HCT116 (cell line): Measurements from ENCODE around the gene TMEM247. TPM values are rescaled to one million over a fixed set of nuclear protein-coding genes. Genes with fewer than 3 reads are reported as not detected.

Experiments used
- ATAC-seq: fragments of 200-7000 bp; cut with Tn5 transposase; 2 replicates; pipeline ENCODE4 v1.9.1; 2020; ENCODE audit warnings: mild to moderate bottlenecking, moderate library complexity
- BruUV-seq: library from RNA; stranded (reverse); fragments of 400-500 nt; replicated peaks from 2 replicates; lab custom pipeline; 2021; lab: Mats Ljungman, UMichigan
- CTCF ChIA-PET: fragments of 300-600 bp; sonication (Branson Sonifier 250); formaldehyde crosslinking; loops from one replicate; lab custom pipeline; 2021; ENCODE audit warnings: antibody characterized with exemption; lab: Charles Lee
- POLR2A ChIA-PET: fragments of 300-600, 350-600 bp; sonication (Branson Sonifier 250); formaldehyde crosslinking; loops from one replicate; lab custom pipeline; 2021; ENCODE audit warnings: antibody characterized with exemption; lab: Charles Lee
- RAD21 ChIA-PET, 2 experiments: fragments of 300-600 bp; sonication (Branson Sonifier 250); formaldehyde crosslinking; loops; one replicate each; lab custom pipeline; 2023; ENCODE audit warnings: low total read pairs in 2 of 2; ENCODE audit not compliant: uncharacterized antibody in 2 of 2, unreplicated experiment in 2 of 2, low non-redundant PET in 1 of 2; lab: Charles Lee
- DNase-seq: peaks from one replicate; pipeline ENCODE4 v3.0.0-alpha.2; 2010; ENCODE audit warnings: low read depth, low spot score
- H2AFZ ChIP-seq: fragments of 200-600 bp; shearing (Covaris generic), sonication (generic); 2 replicates; pipeline ENCODE4 v1.6.1; 2017; ENCODE audit warnings: low read depth, mixed run types, mixed read lengths, antibody characterized with exemption, low read length; ENCODE audit not compliant: poor library complexity, severe bottlenecking
- H3K27ac ChIP-seq: 2 replicates; pipeline ENCODE4 v1.5.1; 2012; ENCODE audit warnings: low read depth, low read length
- H3K27me3 ChIP-seq: fragments of 200-600 bp; sonication (generic); 2 replicates; pipeline ENCODE4 v1.6.1; 2016; ENCODE audit warnings: mixed run types, low read length, mixed read lengths; ENCODE audit not compliant: insufficient read depth
- H3K36me3 ChIP-seq, 2 experiments: fragments of 200-500 bp in 1 of 2; fragments of 200-600 bp in 1 of 2; sonication (Bioruptor generic) in 1 of 2; sonication (generic) in 1 of 2; 2 replicates each; pipeline versions ENCODE4 v1.5.1 to v1.6.1; 2014 to 2016; ENCODE audit warnings: low read length in 2 of 2, inconsistent platforms in 1 of 2, mixed read lengths in 1 of 2, mixed run types in 1 of 2; ENCODE audit not compliant: insufficient read depth in 2 of 2, control insufficient read depth in 1 of 2
- H3K4me1 ChIP-seq, 2 experiments: fragments of 200-600 bp in 1 of 2; sonication (generic) in 1 of 2; 2 replicates each; pipeline versions ENCODE4 v1.5.1 to v1.6.1; 2012 to 2017; ENCODE audit warnings: low read length in 2 of 2, inconsistent platforms in 1 of 2, mild to moderate bottlenecking in 1 of 2, mixed read lengths in 1 of 2, mixed run types in 1 of 2, moderate library complexity in 1 of 2; ENCODE audit not compliant: insufficient read depth in 2 of 2, control insufficient read depth in 1 of 2
- H3K4me2 ChIP-seq: fragments of 200-600 bp; sonication (generic); 2 replicates; pipeline ENCODE4 v1.6.1; 2017; ENCODE audit warnings: mixed run types, low read length, mixed read lengths
- H3K4me3 ChIP-seq, 2 experiments: fragments of 200-600 bp in 1 of 2; sonication (generic) in 1 of 2; replicated peaks in 1 of 2; 2 replicates each; pipeline ENCODE4 v1.5.1; 2011 to 2016; ENCODE audit warnings: low read length in 2 of 2, control low read depth in 1 of 2, low read depth in 1 of 2, mild to moderate bottlenecking in 1 of 2, mixed read lengths in 1 of 2, mixed run types in 1 of 2
- H3K79me2 ChIP-seq: fragments of 200-600 bp; sonication (generic); 2 replicates; pipeline ENCODE4 v1.6.1; 2017; ENCODE audit warnings: mild to moderate bottlenecking, mixed run types, low read length, moderate library complexity, mixed read lengths; ENCODE audit not compliant: insufficient read depth
- H3K9ac ChIP-seq: fragments of 200-600 bp; sonication (generic); 2 replicates; pipeline ENCODE4 v1.6.1; 2016; ENCODE audit warnings: low read length, mixed read lengths
- H3K9me2 ChIP-seq: fragments of 200-600 bp; sonication (generic), shearing (Covaris generic); 2 replicates; pipeline ENCODE4 v1.6.1; 2017; ENCODE audit warnings: mixed run types, mild to moderate bottlenecking, moderate library complexity; ENCODE audit not compliant: insufficient read depth
- H3K9me3 ChIP-seq, 2 experiments: fragments of 200-500 bp in 1 of 2; fragments of 200-600 bp in 1 of 2; sonication (Bioruptor generic) in 1 of 2; sonication (generic) in 1 of 2; 2 replicates each; pipeline ENCODE4 v1.6.1; 2014 to 2017; ENCODE audit warnings: low read length in 2 of 2, mixed read lengths in 2 of 2, inconsistent platforms in 1 of 2, low read depth in 1 of 2, mild to moderate bottlenecking in 1 of 2, mixed run types in 1 of 2, moderate library complexity in 1 of 2; ENCODE audit not compliant: control insufficient read depth in 1 of 2, insufficient read depth in 1 of 2
- H4K20me1 ChIP-seq: fragments of 200-600 bp; sonication (generic), shearing (Covaris generic); 2 replicates; pipeline ENCODE4 v1.6.1; 2017; ENCODE audit warnings: mixed run types, mild to moderate bottlenecking, moderate library complexity; ENCODE audit not compliant: insufficient read depth
- CBX3 ChIP-seq: IDR thresholded peaks from 2 replicates; pipeline ENCODE4 v1.6.1; 2012; ENCODE audit warnings: low read depth
- CTCF ChIP-seq, 3 experiments: fragments of 200-600 bp in 1 of 3; sonication (generic) in 1 of 3; IDR thresholded peaks in 2 of 3; conservative IDR thresholded peaks in 1 of 3; 2 replicates each; pipeline ENCODE4 v1.5.1; 2012 to 2017; ENCODE audit warnings: low read depth in 2 of 3, low read length in 2 of 3, antibody characterized with exemption in 1 of 3, borderline replicate concordance in 1 of 3, control low read depth in 1 of 3, mild to moderate bottlenecking in 1 of 3, mixed read lengths in 1 of 3, mixed run types in 1 of 3, moderate library complexity in 1 of 3; ENCODE audit not compliant: insufficient read depth in 1 of 3
- ELF1 ChIP-seq: IDR thresholded peaks from 2 replicates; pipeline ENCODE4 v1.6.1; 2012; ENCODE audit warnings: low read depth, borderline replicate concordance
- EZH2phosphoT487 ChIP-seq: fragments of 200-600 bp; IDR thresholded peaks from 2 replicates; pipeline ENCODE4 v1.6.1; 2018; ENCODE audit warnings: antibody characterized with exemption, borderline replicate concordance
- JUND ChIP-seq: IDR thresholded peaks from 2 replicates; pipeline ENCODE4 v1.6.1; 2012
- MAX ChIP-seq: IDR thresholded peaks from 2 replicates; pipeline ENCODE4 v1.6.1; 2012
- POLR2A ChIP-seq: IDR thresholded peaks from 2 replicates; pipeline ENCODE4 v1.7.0; 2011; ENCODE audit warnings: borderline replicate concordance; ENCODE audit not compliant: insufficient read depth, insufficient read length; ENCODE audit errors: extremely low read depth
- SIN3A ChIP-seq: IDR thresholded peaks from 2 replicates; pipeline ENCODE4 v1.6.1; 2012; ENCODE audit warnings: low read depth
- ZNF274 ChIP-seq: fragments of 200-500 bp; sonication (Bioruptor generic); IDR thresholded peaks from 2 replicates; pipeline ENCODE4 v1.6.1; 2014; ENCODE audit warnings: mild to moderate bottlenecking, low read depth, low read length, inconsistent platforms
- intact Hi-C: fragments of 100-400 bp; cut with micrococcal nuclease; formaldehyde crosslinking; loops from 2 replicates; pipeline ENCODE4 v1.10.0; 2022
- total RNA-seq: library from RNA; stranded (reverse); gene quantifications from one replicate; pipeline ENCODE4 v1.2.1, GENCODE V29; 2021; ENCODE audit not compliant: unreplicated experiment
- TF ChIP-seq, protein P1 (sequence below): IDR thresholded peaks from 2 replicates; pipeline ENCODE4 v1.6.1; 2011; ENCODE audit warnings: mild to moderate bottlenecking, low read length, moderate library complexity; ENCODE audit not compliant: insufficient replicate concordance; ENCODE audit errors: extremely low read depth

The TMEM247 gene
- total RNA-seq, 1 experiment from 2014 or later, result not detected

GRCh38 chr2:46477925-46478324, 1.4 kb upstream of the TMEM247 start:
- intact Hi-C loops, result no loop called here
- POLR2A ChIA-PET, result no interaction called here
- no peaks in the 10 kb centered on the region for H3K9me2 ChIP-seq
- TF ChIP-seq CTCF (IDR thresholded peaks at IDR 0.05 in 2 of 3, conservative IDR thresholded peaks at IDR 0.05 in 1 of 3; ENCODE audit: borderline replicate concordance in 1 of 3, insufficient read depth in 1 of 3, low read depth in 2 of 3, low read length in 2 of 3), result no peak
- TF ChIP-seq ELF1, result no peak
- no peak for TF ChIP-seq ZNF274
- no peak for TF ChIP-seq POLR2A
- TF ChIP-seq SIN3A, result no peak
- TF ChIP-seq MAX, result no peak
- TF ChIP-seq JUND, result no peak
- TF ChIP-seq CBX3, result no peak
- TF ChIP-seq, protein P1, sequence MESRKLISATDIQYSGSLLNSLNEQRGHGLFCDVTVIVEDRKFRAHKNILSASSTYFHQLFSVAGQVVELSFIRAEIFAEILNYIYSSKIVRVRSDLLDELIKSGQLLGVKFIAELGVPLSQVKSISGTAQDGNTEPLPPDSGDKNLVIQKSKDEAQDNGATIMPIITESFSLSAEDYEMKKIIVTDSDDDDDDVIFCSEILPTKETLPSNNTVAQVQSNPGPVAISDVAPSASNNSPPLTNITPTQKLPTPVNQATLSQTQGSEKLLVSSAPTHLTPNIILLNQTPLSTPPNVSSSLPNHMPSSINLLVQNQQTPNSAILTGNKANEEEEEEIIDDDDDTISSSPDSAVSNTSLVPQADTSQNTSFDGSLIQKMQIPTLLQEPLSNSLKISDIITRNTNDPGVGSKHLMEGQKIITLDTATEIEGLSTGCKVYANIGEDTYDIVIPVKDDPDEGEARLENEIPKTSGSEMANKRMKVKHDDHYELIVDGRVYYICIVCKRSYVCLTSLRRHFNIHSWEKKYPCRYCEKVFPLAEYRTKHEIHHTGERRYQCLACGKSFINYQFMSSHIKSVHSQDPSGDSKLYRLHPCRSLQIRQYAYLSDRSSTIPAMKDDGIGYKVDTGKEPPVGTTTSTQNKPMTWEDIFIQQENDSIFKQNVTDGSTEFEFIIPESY, result no peak
- no peak for TF ChIP-seq EZH2phosphoT487
- 0 out of 2 replicates have a peak, but pooled peaks cover 3% of the 10 kb centered on the region for H3K27me3 ChIP-seq
- 0 out of 4 replicates have a peak, but pooled peaks cover 0 to 3% of the 10 kb centered on the region in 2 experiments for H3K4me1 ChIP-seq
- CTCF ChIA-PET, result no interaction called here
- RAD21 ChIA-PET, result no interaction called here
- no peaks in the 10 kb centered on the region for H4K20me1 ChIP-seq
- ATAC-seq, result no peak
- H3K9me3 ChIP-seq, result no peaks in the 10 kb centered on the region
- H3K4me2 ChIP-seq, result no peak overlapping the region
- no peaks in the 10 kb centered on the region for H3K79me2 ChIP-seq
- no TSS peak for BruUV-seq
- H3K9ac ChIP-seq, result no peak overlapping the region
- H2AFZ ChIP-seq, result no peak overlapping the region
- H3K36me3 ChIP-seq, result no peaks in the 10 kb centered on the region
- no peak for DNase-seq
- no peak overlapping the region for H3K27ac ChIP-seq
- no peak overlapping the region for H3K4me3 ChIP-seq
